ENCODE results near the gene NCAPD3. TPM values are rescaled to one million over a fixed set of nuclear protein-coding genes. Genes with fewer than 3 reads are reported as not detected.

Gene NCAPD3
- total RNA-seq, 1 experiment from 2014 or later: 49.6 TPM

DNA sequence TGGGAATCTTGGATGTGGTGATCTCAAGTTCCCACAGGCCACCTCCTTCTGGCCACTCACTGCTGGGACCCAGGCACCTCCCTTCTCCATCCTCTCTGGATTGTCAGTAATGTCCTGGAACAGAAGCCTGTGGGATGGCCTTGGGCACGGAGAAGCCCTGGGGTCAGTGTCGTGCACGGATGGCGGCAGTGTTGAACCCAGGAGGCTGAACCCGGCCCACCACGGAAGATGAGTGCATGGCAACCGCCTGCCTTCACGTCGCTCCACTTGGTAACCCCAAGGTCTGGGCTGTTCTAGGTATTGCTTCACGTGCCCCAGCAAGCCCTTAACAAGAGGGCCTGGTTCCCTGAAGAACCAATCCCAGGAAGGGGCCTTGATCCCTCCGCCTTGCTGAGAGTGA is 22.3 kb upstream of the NCAPD3 start:
- H3K9me2 ChIP-seq (ENCODE audit: insufficient read depth): no peaks in the 10 kb centered on the region
- H3K4me3 ChIP-seq: no peak overlapping the region
- no peak overlapping the region for H2AFZ ChIP-seq
- ChIA-PET CTCF (no interaction called here), POLR2A (ENCODE audit: unreplicated experiment) (no interaction called here)
- H3K79me2 ChIP-seq (ENCODE audit: low read depth): no peaks in the 10 kb centered on the region
- H3K4me1 ChIP-seq (replicated peaks; ENCODE audit: insufficient read depth): no peaks in the 10 kb centered on the region
- H3K27me3 ChIP-seq (ENCODE audit: insufficient read depth, low read depth): no peaks in the 10 kb centered on the region
- H3K9me3 ChIP-seq (ENCODE audit: insufficient read depth, low read depth): no peaks in the 10 kb centered on the region
- H3F3A ChIP-seq (ENCODE audit: insufficient read depth, low read depth): no peaks in the 10 kb centered on the region
- H4K20me1 ChIP-seq (ENCODE audit: insufficient read depth): no peaks in the 10 kb centered on the region
- TF ChIP-seq CTCF (conservative IDR thresholded peaks at IDR 0.05): no peak
- TF ChIP-seq EZH2 (IDR thresholded peaks at IDR 0.05; ENCODE audit: low read depth): no peak
- DNase-seq: no peak
- no TSS peak for BruUV-seq (replicated peaks)
- intact Hi-C loops (cut with micrococcal nuclease; ENCODE audit: unreplicated experiment): no loop called here
- H3K27ac ChIP-seq: no peak overlapping the region
- H3K36me3 ChIP-seq (ENCODE audit: low read depth): no peaks in the 10 kb centered on the region
- no peak overlapping the region for H3K4me2 ChIP-seq

GRCh38 chr11:134245434-134245833 is 21.7 kb upstream of the NCAPD3 start:
- ChIA-PET POLR2A (ENCODE audit: unreplicated experiment) (no interaction called here), CTCF (no interaction called here)
- intact Hi-C loops (cut with micrococcal nuclease; ENCODE audit: unreplicated experiment): no loop called here
- no peak overlapping the region for H2AFZ ChIP-seq
- H3K4me2 ChIP-seq: no peak overlapping the region
- no peaks in the 10 kb centered on the region for H3K27me3 ChIP-seq (ENCODE audit: insufficient read depth, low read depth)
- no peak overlapping the region for H3K4me3 ChIP-seq
- H3K4me1 ChIP-seq (replicated peaks; ENCODE audit: insufficient read depth): no peaks in the 10 kb centered on the region
- H3K9me2 ChIP-seq (ENCODE audit: insufficient read depth): no peaks in the 10 kb centered on the region
- no peak for DNase-seq
- no peak for TF ChIP-seq EZH2 (IDR thresholded peaks at IDR 0.05; ENCODE audit: low read depth)
- no peak for TF ChIP-seq CTCF (conservative IDR thresholded peaks at IDR 0.05)
- no peaks in the 10 kb centered on the region for H3K9me3 ChIP-seq (ENCODE audit: insufficient read depth, low read depth)
- no peak overlapping the region for H3K27ac ChIP-seq
- H3F3A ChIP-seq (ENCODE audit: insufficient read depth, low read depth): no peaks in the 10 kb centered on the region
- no peaks in the 10 kb centered on the region for H3K79me2 ChIP-seq (ENCODE audit: low read depth)
- no peaks in the 10 kb centered on the region for H3K36me3 ChIP-seq (ENCODE audit: low read depth)
- no TSS peak for BruUV-seq (replicated peaks)
- H4K20me1 ChIP-seq (ENCODE audit: insufficient read depth): no peaks in the 10 kb centered on the region

DNA sequence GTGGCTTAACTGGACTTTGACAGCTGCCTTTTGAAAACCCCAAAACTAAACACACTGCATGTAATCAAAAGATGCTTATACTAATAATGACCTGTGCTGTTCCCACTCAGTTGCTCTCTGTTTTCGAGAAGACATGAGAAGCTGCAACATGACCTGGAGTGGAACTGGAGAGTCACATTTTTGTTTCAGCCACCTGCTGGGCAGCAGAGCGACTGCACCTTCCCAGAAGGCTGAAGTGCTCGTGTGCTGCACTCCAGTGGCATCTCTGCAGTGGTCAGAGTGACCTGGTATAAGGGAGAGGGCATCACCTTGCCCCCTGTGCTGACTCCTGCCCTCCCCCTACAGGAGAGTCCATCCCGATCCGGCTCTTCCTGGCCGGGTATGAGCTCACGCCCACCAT is 20.8 kb upstream of the NCAPD3 start:
- POLR2A ChIA-PET (ENCODE audit: unreplicated experiment): no interaction called here
- no peaks in the 10 kb centered on the region for H3K9me2 ChIP-seq (ENCODE audit: insufficient read depth)
- peak; percentile 70 for TF ChIP-seq CTCF (conservative IDR thresholded peaks at IDR 0.05)
- no peak for TF ChIP-seq EZH2 (IDR thresholded peaks at IDR 0.05; ENCODE audit: low read depth)
- no peaks in the 10 kb centered on the region for H4K20me1 ChIP-seq (ENCODE audit: insufficient read depth)
- CTCF ChIA-PET: no interaction called here
- H3K9me3 ChIP-seq (ENCODE audit: insufficient read depth, low read depth): no peaks in the 10 kb centered on the region
- no peaks in the 10 kb centered on the region for H3K4me1 ChIP-seq (replicated peaks; ENCODE audit: insufficient read depth)
- intact Hi-C loops (cut with micrococcal nuclease; ENCODE audit: unreplicated experiment): no loop called here
- no peak overlapping the region for H3K4me3 ChIP-seq
- H3K27ac ChIP-seq: no peak overlapping the region
- DNase-seq: no peak
- H3K27me3 ChIP-seq (ENCODE audit: insufficient read depth, low read depth): no peaks in the 10 kb centered on the region
- no peak overlapping the region for H3K4me2 ChIP-seq
- H2AFZ ChIP-seq: no peak overlapping the region
- BruUV-seq (replicated peaks): no TSS peak
- H3F3A ChIP-seq (ENCODE audit: insufficient read depth, low read depth): no peaks in the 10 kb centered on the region
- H3K79me2 ChIP-seq (ENCODE audit: low read depth): no peaks in the 10 kb centered on the region
- H3K36me3 ChIP-seq (ENCODE audit: low read depth): no peaks in the 10 kb centered on the region
